Osteoblast (primary cell): ENCODE measurements around the gene KRT78. TPM values are rescaled to one million over a fixed set of nuclear protein-coding genes. Genes with fewer than 3 reads are reported as not detected.

Experiments used
- DNase-seq: peaks from one replicate; pipeline ENCODE4 v3.0.0; 2011; ENCODE audit warnings: low spot score, mixed read lengths; ENCODE audit not compliant: insufficient read length; ENCODE audit errors: missing footprints
- H2AFZ ChIP-seq: 2 replicates; pipeline ENCODE4 v1.6.0; 2011; ENCODE audit warnings: mild to moderate bottlenecking, low read length
- H3K27ac ChIP-seq: 2 replicates; pipeline ENCODE4 v1.5.1; 2011; ENCODE audit warnings: mild to moderate bottlenecking, low read depth, low read length, moderate library complexity
- H3K27me3 ChIP-seq: 2 replicates; pipeline ENCODE4 v1.6.0; 2012; ENCODE audit warnings: mild to moderate bottlenecking, control low read depth, inconsistent platforms, low read length, moderate library complexity; ENCODE audit not compliant: insufficient read depth
- H3K36me3 ChIP-seq: 2 replicates; pipeline ENCODE4 v1.5.1; 2011; ENCODE audit warnings: mild to moderate bottlenecking, low read length, control low read depth, moderate library complexity; ENCODE audit not compliant: insufficient read depth
- H3K4me1 ChIP-seq: 2 replicates; pipeline ENCODE4 v1.5.1; 2011; ENCODE audit warnings: mild to moderate bottlenecking, low read length, control low read depth, moderate library complexity; ENCODE audit not compliant: insufficient read depth
- H3K4me2 ChIP-seq: 2 replicates; pipeline ENCODE4 v1.6.0; 2011; ENCODE audit warnings: mild to moderate bottlenecking, low read length; ENCODE audit not compliant: insufficient read depth
- H3K4me3 ChIP-seq: fragments of 200-600 bp; sonication (generic); 3 replicates; pipeline ENCODE4 v1.5.1; 2012; ENCODE audit warnings: mild to moderate bottlenecking, low read length, inconsistent platforms; ENCODE audit not compliant: insufficient read depth
- H3K79me2 ChIP-seq: 2 replicates; pipeline ENCODE4 v1.6.0; 2012; ENCODE audit warnings: mild to moderate bottlenecking, low read length, control low read depth, inconsistent platforms; ENCODE audit not compliant: insufficient read depth
- H3K9me3 ChIP-seq: 2 replicates; pipeline ENCODE4 v1.5.1; 2011; ENCODE audit warnings: low read depth, low read length, control low read depth
- H4K20me1 ChIP-seq: 2 replicates; pipeline ENCODE4 v1.6.0; 2012; ENCODE audit warnings: mild to moderate bottlenecking, low read length, control low read depth; ENCODE audit not compliant: insufficient read depth
- CTCF ChIP-seq: IDR thresholded peaks from 2 replicates; pipeline ENCODE4 v1.5.1; 2011; ENCODE audit warnings: mild to moderate bottlenecking, low read depth, low read length, moderate library complexity; ENCODE audit errors: extremely low read depth
- total RNA-seq: library from RNA; depleted of rRNA; stranded (reverse); fragments of >200 nt; gene quantifications from 2 replicates; pipeline ENCODE4 v1.2.3, GENCODE V29; 2012

The KRT78 gene
- total RNA-seq, 1 donor = not detected

GRCh38 chr12:52873513-52873831, 24.7 kb upstream of the KRT78 start:
- peak overlapping the region; percentile 84 for H2AFZ ChIP-seq
- no peak for TF ChIP-seq CTCF
- peak overlapping the region; percentile 71 for H3K4me3 ChIP-seq

GRCh38 chr12:52872644-52873389, 24.0 kb upstream of the KRT78 start:
- DNase-seq = no peak
- Histone ChIP-seq H3K36me3 (no peaks in the 10 kb centered on the region), H3K4me3 (no peak overlapping the region), H3K9me3 (no peaks in the 10 kb centered on the region), H4K20me1 (no peaks in the 10 kb centered on the region), H3K4me1 (peaks cover 37% of the 10 kb centered on the region), H3K27ac (no peak overlapping the region), H2AFZ (no peak overlapping the region), H3K4me2 (no peak overlapping the region), H3K79me2 (no peaks in the 10 kb centered on the region), H3K27me3 (no peaks in the 10 kb centered on the region)
- no peak for TF ChIP-seq CTCF

More at GRCh38 chr12:52873513-52873831, 24.7 kb upstream of the KRT78 start:
- DNase-seq = no peak
- Histone ChIP-seq H3K79me2 (no peaks in the 10 kb centered on the region), H3K36me3 (no peaks in the 10 kb centered on the region), H3K4me2 (peak overlapping the region; percentile 89), H3K27ac (peak overlapping the region; percentile 69), H4K20me1 (no peaks in the 10 kb centered on the region), H3K9me3 (no peaks in the 10 kb centered on the region), H3K4me1 (peaks cover 37% of the 10 kb centered on the region), H3K27me3 (no peaks in the 10 kb centered on the region)

- Histone ChIP-seq H3K27me3 (no peaks in the 10 kb centered on the region), H3K27ac (peak overlapping the region; percentile 76), H3K79me2 (no peaks in the 10 kb centered on the region), H3K9me3 (no peaks in the 10 kb centered on the region), H3K4me1 (peaks cover 37% of the 10 kb centered on the region), H2AFZ (peak overlapping the region; percentile 15), H3K4me3 (peak overlapping the region; percentile 7), H4K20me1 (no peaks in the 10 kb centered on the region), H3K4me2 (peak overlapping the region; percentile 35), H3K36me3 (no peaks in the 10 kb centered on the region)
- no peak for TF ChIP-seq CTCF
- peak; percentile 96 for DNase-seq
Observed at GRCh38 chr12:52871291-52872039, 22.7 kb upstream of the KRT78 start.
